NCI-H510A (cell line): Measurements from ENCODE around the gene ADARB2.

Experiments
- DNase-seq: peaks from one replicate; lab custom pipeline; 2025; lab: John Stamatoyannopoulos, UW

Gene ADARB2

DNA sequence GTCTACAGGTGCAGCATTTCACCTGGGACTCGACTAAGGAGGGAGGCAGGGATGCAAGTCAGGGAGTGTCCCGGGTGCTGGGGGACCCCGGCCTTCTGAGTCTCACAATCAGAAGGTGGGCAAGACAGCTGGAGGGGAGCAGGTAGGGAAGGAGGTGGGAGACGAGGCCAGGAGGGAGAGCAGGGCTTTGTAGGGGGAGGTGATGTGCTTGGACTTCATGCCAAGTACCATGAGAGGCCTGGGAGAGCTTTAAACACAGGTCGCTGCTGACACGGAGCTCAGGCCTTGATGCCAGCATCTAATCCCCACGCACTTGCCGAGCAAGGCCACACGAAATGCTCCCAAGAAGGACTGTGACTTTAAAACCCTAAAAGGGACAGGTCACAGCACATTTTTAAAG lies 244.7 kb downstream of the ADARB2 start:
- no peak for DNase-seq

DNA sequence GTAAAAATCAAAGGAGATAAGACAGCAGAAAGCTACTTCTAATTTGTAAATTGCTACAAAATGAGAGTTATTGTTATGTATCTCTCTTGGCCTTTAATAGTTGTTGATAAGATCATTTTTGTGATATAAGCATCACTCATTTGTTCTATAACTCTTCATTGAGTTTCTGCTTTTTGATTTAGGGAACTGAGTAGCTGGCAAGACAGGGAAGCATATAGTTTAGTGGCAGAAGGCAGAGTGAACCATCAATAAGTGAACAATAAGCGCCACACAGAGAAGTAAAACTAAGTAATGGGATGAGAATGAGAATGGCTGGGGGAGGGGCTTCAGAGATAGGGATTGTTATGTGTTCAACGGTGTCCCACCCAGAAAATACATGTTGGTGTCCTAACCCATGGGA lies 245.4 kb downstream of the ADARB2 start:
- DNase-seq, result no peak

DNA sequence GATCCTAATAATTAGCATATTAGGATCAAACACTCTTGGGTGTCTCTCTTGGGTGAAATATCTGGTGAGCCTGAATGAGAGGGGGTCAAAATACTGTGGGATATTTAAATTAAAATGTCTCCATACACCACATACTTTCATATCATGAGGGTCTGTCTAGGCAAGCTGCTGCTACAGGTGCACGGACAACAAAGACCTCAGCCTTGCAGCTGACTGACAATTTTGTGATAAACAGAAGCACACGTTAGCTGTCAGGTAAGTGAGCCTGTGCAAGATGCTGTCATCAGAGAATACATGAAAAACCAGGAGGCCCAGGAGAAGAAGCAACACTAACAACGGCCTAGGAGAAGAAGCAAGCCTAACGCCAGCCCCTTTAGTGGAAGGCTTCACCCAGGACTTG lies 247.5 kb downstream of the ADARB2 start:
- DNase-seq, result no peak

DNA sequence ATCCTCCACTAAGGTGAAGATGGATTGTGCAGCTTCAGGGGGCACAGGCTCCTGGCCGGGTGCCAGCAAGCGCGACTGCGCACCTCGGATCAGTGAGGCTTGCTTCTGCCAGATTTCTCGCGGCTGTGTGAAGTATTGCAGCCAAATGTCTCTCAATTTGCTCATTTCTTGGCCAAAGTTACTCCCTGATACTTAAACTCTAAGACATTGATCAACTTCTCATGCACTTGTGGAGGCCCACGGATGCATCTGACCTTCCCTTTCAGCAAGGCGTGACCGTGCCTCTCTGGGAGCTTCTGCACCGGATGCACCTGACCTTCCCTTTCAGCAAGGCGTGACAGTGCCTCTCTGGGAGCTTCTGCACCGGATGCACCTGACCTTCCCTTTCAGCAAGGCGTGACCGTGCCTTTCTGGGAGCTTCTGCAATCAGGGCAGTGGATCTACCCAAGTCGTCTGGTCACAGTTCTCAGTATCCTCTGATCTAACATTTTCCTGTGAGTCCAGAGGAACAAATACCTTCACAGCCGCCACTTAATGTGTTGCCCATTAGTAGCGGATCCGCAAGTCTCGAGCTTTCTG lies 248.3 kb downstream of the ADARB2 start:
- DNase-seq, result no peak

DNA sequence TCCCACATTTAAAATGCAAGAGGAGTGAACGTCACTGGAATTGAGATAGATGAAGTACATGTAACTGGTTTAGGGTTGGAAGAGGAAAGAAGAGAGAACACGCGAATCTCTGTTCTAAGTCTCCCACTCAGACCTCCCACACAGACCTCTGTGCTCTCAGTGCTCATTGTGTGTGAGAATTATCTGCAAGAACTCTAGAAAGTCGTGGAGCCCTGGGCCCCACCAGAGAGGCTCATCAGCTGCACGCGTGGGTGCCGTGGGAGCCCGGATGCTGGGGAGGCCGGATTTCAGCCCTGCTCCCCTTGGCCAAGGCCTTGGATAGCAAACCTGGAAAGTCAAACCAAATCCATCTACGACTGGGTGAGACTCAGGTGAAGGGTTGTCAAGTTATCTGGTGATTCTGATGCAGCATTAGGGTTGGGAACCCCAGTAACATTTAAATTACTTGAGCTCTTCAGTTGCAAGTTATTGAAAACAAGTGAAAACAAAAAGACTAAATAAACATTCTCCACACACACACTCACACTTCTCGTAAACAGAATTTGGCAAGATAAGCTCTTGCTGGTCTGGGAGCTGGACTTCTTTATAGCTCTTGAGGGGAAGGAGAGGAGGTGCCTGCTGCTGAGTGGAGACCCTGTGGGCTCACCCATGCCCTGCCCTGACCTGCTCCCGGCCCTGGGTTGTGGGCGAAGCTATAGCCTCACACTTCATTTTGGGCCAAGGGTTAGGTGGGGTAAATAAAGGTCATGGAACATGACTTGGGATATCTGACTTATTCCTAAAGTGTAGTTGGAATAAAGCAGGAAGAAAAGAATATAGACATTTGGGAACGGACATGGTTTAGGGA lies 250.3 kb downstream of the ADARB2 start:
- no peak for DNase-seq

DNA sequence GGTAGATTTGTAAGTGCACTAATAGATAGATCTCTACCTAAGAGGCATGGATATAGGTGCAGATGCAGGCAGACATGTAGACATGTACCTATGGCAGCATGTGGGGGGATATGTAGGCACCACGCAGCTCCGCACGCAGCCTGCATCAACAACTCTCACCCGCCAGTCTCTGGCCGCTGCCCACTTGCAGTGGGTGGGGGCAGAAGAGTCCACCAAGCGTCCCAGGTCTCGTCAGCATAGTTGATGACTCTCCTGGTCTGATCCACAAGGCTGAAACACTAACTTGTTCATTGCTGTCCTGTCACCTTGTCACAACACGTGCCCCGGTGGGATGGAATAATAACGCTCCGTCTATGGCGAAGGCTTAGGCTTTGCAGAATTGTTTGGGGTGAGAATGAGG lies 252.0 kb downstream of the ADARB2 start:
- DNase-seq, result no peak

DNA sequence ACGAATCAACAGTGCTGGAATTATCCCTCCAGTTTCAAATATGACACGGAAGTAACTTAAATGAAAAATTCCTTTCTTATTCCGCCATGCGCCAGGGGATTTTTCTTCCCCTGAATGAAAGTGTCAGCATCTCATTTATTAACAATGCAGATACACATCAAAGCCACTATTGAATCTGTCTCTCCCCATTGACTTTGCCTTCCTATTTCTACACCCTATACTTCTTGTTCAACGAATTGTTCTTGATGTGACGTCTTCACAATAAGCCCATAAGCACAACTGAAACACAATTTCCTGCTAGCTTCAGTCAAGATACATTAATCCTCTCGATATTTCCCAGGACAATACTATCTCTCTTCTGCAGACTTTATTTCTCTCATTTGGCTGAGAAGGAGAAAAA lies 253.5 kb downstream of the ADARB2 start:
- no peak for DNase-seq

DNA sequence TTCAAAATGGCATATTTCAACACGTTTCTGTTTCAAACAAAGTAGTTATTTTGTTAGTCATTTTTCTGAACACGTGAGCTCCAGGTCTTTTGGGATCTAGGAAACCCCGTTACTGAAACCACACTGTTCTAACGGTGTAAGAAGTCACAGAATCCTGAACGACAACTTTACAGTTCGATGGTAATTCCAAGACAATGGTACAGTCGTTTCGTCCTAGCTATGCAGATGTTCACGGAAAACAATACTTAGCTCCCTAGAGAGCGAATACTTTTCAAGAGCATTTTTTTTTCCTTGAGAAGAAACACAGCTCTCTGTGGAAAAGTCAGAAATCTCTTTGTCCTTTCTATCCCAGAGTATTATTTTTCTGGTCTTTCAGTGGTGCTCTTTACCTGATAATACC lies 254.1 kb downstream of the ADARB2 start:
- DNase-seq, result no peak

DNA sequence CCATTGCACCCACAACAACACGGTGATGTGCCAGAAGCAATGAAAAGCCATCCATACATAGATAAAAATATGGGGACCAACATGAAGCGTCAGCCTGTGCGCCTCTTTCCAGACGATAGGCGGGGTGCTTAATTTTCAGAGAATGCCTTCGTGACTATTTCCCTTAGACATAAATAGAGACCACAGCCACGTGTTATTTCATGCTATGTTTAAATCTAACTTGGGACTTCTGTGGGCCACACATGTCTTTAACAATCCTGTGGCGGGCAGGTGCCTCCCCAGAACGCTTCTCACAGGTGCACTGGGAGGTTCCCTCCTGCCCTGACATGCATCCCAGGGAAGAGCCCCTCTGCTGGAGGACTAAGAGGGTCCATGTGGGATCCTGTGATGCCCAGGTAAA lies 259.7 kb downstream of the ADARB2 start:
- DNase-seq, result no peak

DNA sequence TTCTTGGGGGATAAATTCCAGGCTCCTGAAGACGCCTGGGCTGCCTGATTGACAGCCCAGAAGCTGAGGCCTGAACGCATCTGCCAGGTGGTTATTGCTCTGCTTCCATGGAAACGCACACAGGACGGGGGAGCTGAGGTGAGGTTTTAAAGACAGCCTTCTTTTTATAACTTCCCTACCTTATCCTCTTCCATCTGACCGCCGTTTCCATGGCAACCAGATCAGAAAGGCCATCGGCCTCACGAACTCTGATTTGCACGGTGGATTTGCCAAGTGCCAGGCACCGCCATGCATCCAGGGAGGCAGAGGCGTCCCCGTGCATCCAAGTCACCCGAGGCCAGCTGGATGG lies 260.9 kb downstream of the ADARB2 start:
- DNase-seq, result no peak

DNA sequence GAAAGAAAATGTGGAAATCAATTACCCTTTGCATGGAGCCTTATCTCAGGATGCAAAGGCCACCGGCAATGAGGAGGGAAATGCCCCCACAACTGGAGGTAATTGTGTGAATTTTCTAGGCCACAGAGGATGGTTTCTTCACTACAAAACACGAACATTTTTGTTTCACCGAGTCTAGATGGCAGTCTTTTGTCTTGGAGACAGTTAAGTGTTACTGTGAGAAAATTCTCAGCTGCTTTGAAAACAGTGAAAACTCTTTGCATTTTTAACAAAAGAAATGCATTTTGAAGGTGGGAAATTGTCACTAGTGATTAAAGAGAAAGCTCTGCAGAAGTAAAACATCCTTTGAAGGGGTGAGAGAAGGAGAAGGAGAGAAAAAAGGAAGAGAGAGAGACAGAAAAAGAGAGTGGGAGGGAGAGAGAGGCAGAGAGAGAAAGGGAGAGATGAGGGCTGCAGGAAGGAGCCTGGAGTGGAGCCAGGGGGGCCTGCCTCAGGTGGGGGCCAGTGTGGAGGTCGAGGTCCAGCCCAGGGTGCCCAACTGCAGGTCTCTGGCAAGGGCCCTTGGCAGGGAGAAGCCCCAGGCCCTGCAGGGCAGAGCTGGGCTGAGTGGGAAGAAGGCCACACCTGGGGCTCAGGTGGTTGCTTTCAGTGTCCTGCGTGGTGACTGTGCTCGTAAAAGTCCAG lies 261.4 kb downstream of the ADARB2 start:
- no peak for DNase-seq

DNA sequence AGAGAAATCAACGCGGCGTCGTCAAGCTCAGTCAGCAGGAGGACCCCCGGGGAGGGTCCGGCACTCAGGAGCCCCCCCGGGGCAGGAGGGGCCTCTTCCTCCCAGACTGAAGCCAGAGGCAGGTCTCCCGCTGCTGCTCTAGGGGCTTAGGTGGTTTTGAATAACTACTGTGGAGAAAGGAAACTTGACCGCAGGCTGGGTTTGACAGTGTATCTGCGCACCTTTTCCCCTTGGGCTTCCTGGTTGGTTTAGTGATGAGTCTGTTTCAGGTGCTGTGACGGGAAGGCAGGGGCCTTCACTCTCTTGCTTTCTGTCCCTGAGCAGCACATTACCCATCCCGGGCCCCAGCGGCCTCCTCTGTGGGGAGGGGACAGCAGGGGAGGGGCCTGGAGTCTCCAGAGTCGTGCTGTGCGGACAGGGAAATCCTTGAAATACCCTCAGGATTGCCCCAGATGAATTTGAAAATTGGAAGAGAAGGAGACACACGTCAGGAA lies 262.2 kb downstream of the ADARB2 start:
- DNase-seq, result no peak

DNA sequence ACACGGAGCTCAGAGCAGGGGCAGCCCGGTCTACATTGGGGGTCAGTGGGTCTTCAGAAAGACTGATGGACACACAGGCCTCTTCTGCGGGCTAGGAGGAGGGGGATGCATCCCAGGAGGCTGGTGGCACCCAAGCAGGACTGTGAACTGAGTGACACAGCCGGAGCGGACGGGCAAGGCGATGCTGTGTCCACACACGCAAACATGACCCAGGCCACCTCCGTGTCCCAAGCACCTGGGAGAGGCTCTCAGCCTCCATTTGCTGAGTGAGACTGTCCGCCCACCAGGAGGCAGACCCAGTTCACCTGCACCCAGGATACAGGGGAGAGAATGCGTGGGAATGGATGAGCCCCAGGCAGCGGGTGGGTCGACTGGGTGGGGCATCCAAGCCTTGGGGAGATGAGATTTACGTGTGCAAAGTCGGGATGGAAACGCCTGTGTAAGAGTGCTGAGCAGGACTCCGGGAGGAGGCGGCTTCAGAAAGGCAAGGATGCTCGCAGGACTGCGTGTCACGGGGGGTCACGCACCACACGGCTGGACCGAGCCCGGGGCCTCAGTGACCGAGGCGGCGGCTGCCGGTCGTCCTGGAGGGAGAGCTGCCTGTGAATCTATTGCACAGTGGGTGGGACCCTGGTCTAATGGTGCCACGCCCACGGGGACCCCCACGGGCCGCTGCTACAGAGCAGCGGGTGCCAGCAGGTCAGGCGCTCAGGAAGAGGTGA lies 262.8 kb downstream of the ADARB2 start:
- DNase-seq, result no peak

DNA sequence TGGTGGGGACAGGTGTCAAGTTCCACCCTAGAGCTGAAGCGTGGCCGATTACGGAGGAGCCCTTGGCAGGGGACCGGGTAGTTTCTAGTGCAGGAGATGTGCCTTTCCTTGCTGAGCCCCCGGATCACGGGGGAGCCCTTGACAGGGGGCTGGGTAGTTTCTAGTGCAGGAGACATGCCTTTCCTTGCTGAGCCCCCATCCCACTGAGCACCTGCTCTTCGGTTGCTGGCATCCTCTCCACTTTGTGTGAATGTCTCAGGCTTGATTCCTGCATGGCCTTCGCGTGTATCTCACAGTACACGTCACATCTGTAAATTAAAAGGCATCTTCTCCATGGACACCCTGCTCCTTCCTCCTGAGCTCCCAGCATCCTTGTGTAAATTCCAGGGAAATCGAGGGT lies 263.5 kb downstream of the ADARB2 start:
- DNase-seq, result no peak

DNA sequence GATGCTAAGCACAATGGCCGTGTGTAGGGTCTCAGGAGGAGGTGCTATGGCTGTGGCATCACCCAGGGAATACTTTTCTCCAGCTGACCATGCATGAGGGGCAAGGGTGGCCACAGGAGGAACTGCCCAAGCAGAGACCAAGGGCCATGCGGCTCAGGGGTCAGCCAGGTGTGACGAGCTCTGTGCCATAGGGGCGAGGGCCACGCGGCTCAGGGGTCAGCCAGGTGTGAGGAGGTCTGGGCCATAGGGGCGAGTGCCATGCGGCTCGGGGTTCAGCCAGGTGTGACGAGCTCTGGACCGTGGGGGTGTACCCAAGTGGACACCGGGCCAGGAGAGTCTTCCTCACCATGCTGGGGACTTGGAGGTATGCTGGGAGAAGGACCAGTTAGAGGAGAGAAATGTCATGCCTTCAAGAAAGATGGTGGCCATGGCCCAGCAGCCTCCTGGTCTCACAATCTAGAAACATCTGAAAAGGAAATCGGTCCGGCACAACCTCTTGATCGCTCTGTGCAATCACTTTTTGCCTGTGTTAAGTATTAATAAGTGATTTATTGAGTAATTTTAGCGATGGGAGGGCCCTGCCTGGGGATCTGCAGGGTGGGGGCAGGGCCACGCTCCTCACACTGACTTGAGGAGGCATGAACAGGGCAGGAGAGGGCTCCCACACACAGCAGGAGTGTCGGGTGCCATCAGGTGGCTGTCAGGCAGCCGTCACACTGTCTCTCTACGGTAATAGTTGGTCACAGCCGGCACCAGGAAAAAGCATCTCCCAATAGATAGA lies 265.0 kb downstream of the ADARB2 start:
- DNase-seq, result no peak

DNA sequence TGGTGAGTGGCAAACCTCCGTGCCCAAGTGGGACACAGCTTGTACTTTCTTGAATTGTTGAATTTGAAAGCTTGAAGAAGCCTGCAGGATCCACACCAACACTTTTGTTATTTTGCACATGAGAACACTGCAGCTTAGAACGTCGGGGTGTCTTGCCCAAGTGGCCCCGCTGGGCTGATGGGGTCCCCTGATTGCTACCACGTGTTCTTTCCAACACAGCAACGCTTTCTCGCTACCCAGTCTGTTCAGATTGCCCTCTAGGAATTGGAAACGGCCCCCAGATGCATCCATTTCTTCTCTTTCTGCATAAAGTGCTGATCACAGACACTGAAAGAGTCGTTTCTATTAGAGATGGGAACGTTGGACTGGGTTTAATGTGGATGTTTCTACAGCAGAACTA lies 268.5 kb downstream of the ADARB2 start:
- DNase-seq, result no peak

DNA sequence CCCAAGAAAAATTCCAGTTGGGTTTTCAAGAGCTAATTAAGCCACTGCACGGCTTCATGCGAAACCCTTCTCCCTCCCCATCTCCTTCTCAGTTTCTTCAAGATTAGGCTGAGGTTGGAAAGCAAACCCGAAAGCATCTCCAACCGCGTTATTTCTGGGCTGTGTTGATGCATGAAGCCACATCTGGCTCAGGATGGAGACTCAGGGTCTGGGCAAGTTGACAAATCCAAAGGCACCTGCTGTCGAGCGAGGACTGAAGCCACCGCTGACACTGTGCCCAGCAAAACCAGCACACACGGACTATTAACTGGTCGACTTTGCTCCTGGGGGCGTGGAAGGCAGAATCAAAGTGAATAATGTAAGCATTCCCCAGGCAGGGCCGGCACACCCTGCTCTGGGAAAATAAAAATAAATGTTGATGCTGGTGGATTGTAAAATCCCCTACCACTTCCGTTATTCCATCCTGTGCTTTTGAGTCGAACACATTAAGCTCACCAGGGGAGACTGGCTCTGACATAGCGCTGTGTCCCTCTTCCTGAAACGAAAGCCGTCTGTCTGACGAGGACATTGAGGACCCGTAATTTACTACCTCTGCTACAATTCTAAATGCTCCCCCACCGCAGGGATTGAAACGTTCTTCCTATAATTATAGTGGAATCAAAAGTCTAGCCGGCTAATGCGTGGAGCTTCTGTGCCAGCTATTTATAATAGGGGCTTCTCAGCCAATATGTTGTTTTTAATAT lies 269.8 kb downstream of the ADARB2 start:
- no peak for DNase-seq

DNA sequence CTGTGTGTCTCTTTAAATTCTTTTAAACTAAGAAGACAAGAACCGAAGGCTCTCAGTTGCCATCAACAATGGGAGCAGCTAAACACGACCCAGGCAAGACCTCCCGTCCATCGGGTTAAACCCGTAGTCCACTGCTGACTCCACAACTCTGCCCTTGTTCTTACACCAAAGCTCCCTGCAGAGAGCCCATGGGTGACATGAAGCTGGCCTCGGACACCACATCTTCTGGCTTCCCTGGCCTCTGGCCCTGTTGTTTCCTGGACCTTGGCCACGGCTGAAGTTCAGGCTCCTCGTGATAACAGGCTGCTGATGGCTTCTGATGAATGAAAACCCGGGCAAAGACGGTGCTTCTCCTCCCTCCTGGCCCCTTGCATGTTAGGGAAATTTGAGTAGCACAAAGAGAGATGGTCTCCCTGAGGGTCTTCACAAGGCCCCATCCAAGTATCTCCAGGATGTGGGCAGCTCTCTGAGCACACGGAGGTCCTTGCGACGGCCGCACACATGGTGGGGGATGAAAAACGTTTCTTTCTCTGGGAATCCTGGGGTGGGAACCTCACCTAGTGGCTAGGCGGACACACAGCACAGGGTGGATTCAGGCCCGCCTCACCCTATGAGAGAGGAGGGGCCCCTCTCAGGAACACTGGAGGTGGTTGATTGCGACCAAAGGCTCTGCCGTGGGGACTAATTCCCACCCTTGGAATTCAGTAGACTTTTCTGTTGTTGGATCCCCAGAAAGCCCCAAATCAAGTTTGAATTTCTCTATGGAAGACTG lies 271.1 kb downstream of the ADARB2 start:
- DNase-seq, result no peak

DNA sequence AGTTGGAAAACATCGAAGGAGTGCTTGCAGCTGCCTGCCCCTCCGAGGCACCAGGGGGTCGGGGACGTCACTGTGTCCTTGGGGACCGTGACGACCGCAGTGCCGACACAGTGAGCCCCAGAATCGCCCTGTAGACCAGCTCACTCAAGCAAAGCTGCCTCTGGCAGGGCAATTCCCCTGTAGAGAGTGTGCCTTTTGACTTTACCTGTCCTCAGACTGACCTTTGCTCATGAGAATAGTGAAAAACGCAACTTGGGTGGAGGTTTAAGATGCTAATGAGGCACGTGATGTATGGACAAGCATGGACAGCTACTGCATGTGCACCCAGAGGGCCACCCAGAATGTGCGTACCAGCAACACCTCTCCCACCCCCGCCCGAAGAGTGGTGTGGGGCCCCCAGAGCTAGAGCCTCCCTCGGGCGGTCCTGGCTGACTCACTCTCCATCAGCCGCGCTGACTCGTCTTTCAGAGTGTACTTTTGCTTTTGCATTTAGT lies 271.9 kb downstream of the ADARB2 start:
- no peak for DNase-seq

DNA sequence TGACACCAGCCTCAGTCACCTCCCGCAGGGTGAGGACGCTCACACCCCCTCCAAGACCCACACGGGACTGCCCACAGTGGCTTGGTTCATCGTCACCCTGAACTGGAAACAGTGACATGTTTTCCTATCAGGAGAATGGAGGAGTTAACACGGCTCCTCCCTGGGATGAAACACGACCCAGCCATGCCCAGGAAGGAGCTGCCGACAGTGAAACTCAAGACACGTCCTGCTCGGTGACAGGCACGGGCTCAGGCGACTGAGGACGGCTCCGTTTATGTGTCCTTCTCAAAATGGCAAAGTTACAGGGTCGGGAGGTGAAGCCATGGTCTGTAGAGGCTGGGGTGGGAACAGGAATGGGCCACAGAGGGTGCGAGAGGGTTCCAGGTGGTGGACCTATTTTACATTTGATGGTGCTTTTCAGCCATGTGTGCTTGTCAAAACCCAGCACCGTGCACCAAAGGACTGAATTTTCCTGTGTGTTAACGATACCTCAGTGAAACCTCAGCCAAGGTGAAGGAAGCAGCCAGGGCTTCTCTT lies 272.4 kb downstream of the ADARB2 start:
- DNase-seq, result no peak
